Stimulated activated memory B cell treated with anti-CD40 and anti-IgM and Interleukin-4, amounts not matched to agents 10 μg/mL and 1 μg/mL and 100 μg/mL, for 72 hours (primary cell): ENCODE results near the gene MAB21L3.

Experiments used
- ATAC-seq: fragments of 150-1000 bp; cut with Tn5 transposase; 2 replicates; pipeline ENCODE4 v1.10.0; 2021
- H3K27ac Mint-ChIP-seq: one replicate; pipeline ENCODE4 v1.8.0; 2022; ENCODE audit warnings: mild to moderate bottlenecking, mixed read lengths
- H3K27me3 Mint-ChIP-seq: one replicate; pipeline ENCODE4 v1.8.0; 2022; ENCODE audit warnings: mixed read lengths
- H3K36me3 Mint-ChIP-seq: one replicate; pipeline ENCODE4 v1.8.0; 2022; ENCODE audit warnings: mixed read lengths
- H3K4me1 Mint-ChIP-seq: one replicate; pipeline ENCODE4 v1.8.0; 2022; ENCODE audit warnings: mixed read lengths
- H3K4me3 Mint-ChIP-seq: one replicate; pipeline ENCODE4 v1.8.0; 2022; ENCODE audit warnings: mild to moderate bottlenecking, moderate library complexity, mixed read lengths
- H3K9me3 Mint-ChIP-seq: one replicate; pipeline ENCODE4 v1.8.0; 2022; ENCODE audit warnings: mixed read lengths

MAB21L3 gene

GRCh38 chr1:116177861-116178260 is 66.7 kb downstream of the MAB21L3 start:
- Mint-ChIP-seq H3K36me3 (no peaks in the 10 kb centered on the region), H3K4me3 (no peak overlapping the region), H3K9me3 (no peaks in the 10 kb centered on the region), H3K27ac (no peak overlapping the region), H3K4me1 (no peaks in the 10 kb centered on the region), H3K27me3 (peaks cover 15% of the 10 kb centered on the region)
- no peak for ATAC-seq

GRCh38 chr1:116178837-116179236 is 67.6 kb downstream of the MAB21L3 start:
- peak; percentile 31 for ATAC-seq
- Mint-ChIP-seq H3K4me1 (no peaks in the 10 kb centered on the region), H3K27me3 (peaks cover 18% of the 10 kb centered on the region), H3K27ac (no peak overlapping the region), H3K9me3 (no peaks in the 10 kb centered on the region), H3K36me3 (no peaks in the 10 kb centered on the region), H3K4me3 (no peak overlapping the region)

- Mint-ChIP-seq H3K4me3 (no peak overlapping the region), H3K9me3 (no peaks in the 10 kb centered on the region), H3K27ac (no peak overlapping the region), H3K4me1 (no peaks in the 10 kb centered on the region), H3K36me3 (no peaks in the 10 kb centered on the region), H3K27me3 (peaks cover 18% of the 10 kb centered on the region)
- ATAC-seq = no peak
Observed at GRCh38 chr1:116179419-116179818, 68.2 kb downstream of the MAB21L3 start.

GRCh38 chr1:116179964-116180363 is 68.8 kb downstream of the MAB21L3 start:
- ATAC-seq = no peak
- Mint-ChIP-seq H3K4me1 (no peaks in the 10 kb centered on the region), H3K4me3 (no peak overlapping the region), H3K27ac (no peak overlapping the region), H3K36me3 (no peaks in the 10 kb centered on the region), H3K27me3 (peaks cover 18% of the 10 kb centered on the region), H3K9me3 (no peaks in the 10 kb centered on the region)

GRCh38 chr1:116182019-116182714 is 71.0 kb downstream of the MAB21L3 start:
- ATAC-seq = no peak
- Mint-ChIP-seq H3K36me3 (no peaks in the 10 kb centered on the region), H3K4me3 (no peak overlapping the region), H3K27ac (no peak overlapping the region), H3K4me1 (no peaks in the 10 kb centered on the region), H3K9me3 (no peaks in the 10 kb centered on the region), H3K27me3 (peaks cover 18% of the 10 kb centered on the region)
